Astrocyte (in vitro differentiated cells and primary cell): ENCODE measurements around the gene MAP6D1. TPM values are rescaled to one million over a fixed set of nuclear protein-coding genes. Genes with fewer than 3 reads are reported as not detected.

Source experiments
- DNase-seq: peaks from one replicate; pipeline ENCODE4 v3.0.0-alpha.2; 2010; ENCODE audit warnings: low read depth
- FAIRE-seq: peaks from 2 replicates; lab custom pipeline; 2011; peaks lifted over from hg19 to GRCh38; lab: Jason Lieb, UNC
- H2AFZ ChIP-seq: 2 replicates; pipeline ENCODE4 v1.6.0; 2012; ENCODE audit warnings: low read depth, low read length, inconsistent platforms
- H3K27ac ChIP-seq: 2 replicates; pipeline ENCODE4 v1.5.1; 2011; ENCODE audit warnings: low read depth, low read length, inconsistent platforms
- H3K27me3 ChIP-seq: 2 replicates; pipeline ENCODE4 v1.6.0; 2011; ENCODE audit warnings: low read length, inconsistent platforms; ENCODE audit not compliant: insufficient read depth
- H3K36me3 ChIP-seq: 2 replicates; pipeline ENCODE4 v1.5.1; 2011; ENCODE audit warnings: low read length, inconsistent platforms; ENCODE audit not compliant: insufficient read depth
- H3K4me1 ChIP-seq: 2 replicates; pipeline ENCODE4 v1.5.1; 2011; ENCODE audit warnings: low read length, inconsistent platforms; ENCODE audit not compliant: insufficient read depth
- H3K4me2 ChIP-seq: 2 replicates; pipeline ENCODE4 v1.6.0; 2012; ENCODE audit warnings: low read length, inconsistent platforms
- H3K4me3 ChIP-seq: 2 replicates; pipeline ENCODE4 v1.5.1; 2011; ENCODE audit warnings: low read depth, mild to moderate bottlenecking, low read length, inconsistent platforms; ENCODE audit not compliant: insufficient read depth
- H3K79me2 ChIP-seq: 2 replicates; pipeline ENCODE4 v1.6.0; 2012; ENCODE audit warnings: mild to moderate bottlenecking, low read length, inconsistent platforms; ENCODE audit not compliant: insufficient read depth
- H3K9ac ChIP-seq: 2 replicates; pipeline ENCODE4 v1.6.0; 2012; ENCODE audit warnings: mild to moderate bottlenecking, low read length, inconsistent platforms
- H3K9me3 ChIP-seq: 2 replicates; pipeline ENCODE4 v1.5.1; 2012; ENCODE audit warnings: low read depth, mild to moderate bottlenecking, low read length, inconsistent platforms; ENCODE audit not compliant: insufficient read depth
- H4K20me1 ChIP-seq: 2 replicates; pipeline ENCODE4 v1.6.0; 2012; ENCODE audit warnings: low read length, inconsistent platforms; ENCODE audit not compliant: insufficient read depth
- H3K27ac Mint-ChIP-seq: one replicate; pipeline ENCODE4 v1.8.0; 2021; ENCODE audit warnings: mild to moderate bottlenecking, mixed read lengths; ENCODE audit not compliant: unreplicated experiment
- H3K27me3 Mint-ChIP-seq: one replicate; pipeline ENCODE4 v1.8.0; 2021; ENCODE audit warnings: low read depth, mixed read lengths; ENCODE audit not compliant: unreplicated experiment
- H3K36me3 Mint-ChIP-seq: one replicate; pipeline ENCODE4 v1.8.0; 2021; ENCODE audit warnings: low read depth, mixed read lengths; ENCODE audit not compliant: unreplicated experiment
- H3K4me1 Mint-ChIP-seq: one replicate; pipeline ENCODE4 v1.8.0; 2021; ENCODE audit warnings: low read depth, mixed read lengths; ENCODE audit not compliant: unreplicated experiment
- H3K4me3 Mint-ChIP-seq: one replicate; pipeline ENCODE4 v1.8.0; 2021; ENCODE audit warnings: mild to moderate bottlenecking, moderate library complexity, mixed read lengths; ENCODE audit not compliant: unreplicated experiment
- H3K9me3 Mint-ChIP-seq: one replicate; pipeline ENCODE4 v1.8.0; 2021; ENCODE audit warnings: mild to moderate bottlenecking, mixed read lengths; ENCODE audit not compliant: unreplicated experiment
- EZH2 ChIP-seq: IDR thresholded peaks from 2 replicates; pipeline ENCODE4 v1.6.1; 2012; ENCODE audit warnings: mild to moderate bottlenecking, low read length, inconsistent platforms; ENCODE audit not compliant: insufficient read depth
- total RNA-seq: library from RNA; stranded (reverse); gene quantifications from 2 replicates; pipeline ENCODE4 v1.2.1, GENCODE V29; 2021
- TF ChIP-seq, protein P1 (sequence below): IDR thresholded peaks from 2 replicates; pipeline ENCODE4 v1.5.1; 2011; ENCODE audit warnings: low read depth, mild to moderate bottlenecking, inconsistent platforms, low read length, moderate library complexity; ENCODE audit not compliant: insufficient read depth

Gene MAP6D1
- total RNA-seq, 1 donor from 2014 or later = 4.6 TPM

DNA sequence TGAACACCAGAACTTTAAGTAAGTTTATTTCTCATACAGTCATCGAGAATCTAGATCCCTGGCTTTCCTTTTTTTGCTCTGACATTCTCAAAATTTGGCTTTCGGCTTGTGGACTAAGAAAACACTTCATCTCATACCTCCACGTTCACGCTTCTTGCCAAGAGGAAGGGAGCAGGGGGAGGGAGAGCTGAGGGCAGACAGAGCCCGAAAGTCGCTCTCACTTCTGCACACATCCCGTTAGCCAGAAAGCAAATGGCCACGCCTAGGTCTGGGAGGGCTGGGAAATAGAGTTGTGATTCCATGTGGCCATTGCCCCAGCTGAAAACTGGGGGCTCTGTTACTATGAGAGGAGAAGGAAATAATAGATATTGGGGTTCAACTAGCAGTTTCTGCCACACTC, 57.3 kb downstream of the MAP6D1 start:
- peaks cover 32% of the 10 kb centered on the region for H3K36me3 ChIP-seq
- H3K36me3 Mint-ChIP-seq = peaks cover 10% of the 10 kb centered on the region
- H3K27ac Mint-ChIP-seq = no peak overlapping the region
- no peaks in the 10 kb centered on the region for H3K9me3 ChIP-seq
- DNase-seq (no peak), FAIRE-seq (no peak)
- peaks cover 13% of the 10 kb centered on the region for H3K4me1 ChIP-seq
- no peak overlapping the region for H3K9ac ChIP-seq
- no peaks in the 10 kb centered on the region for H3K79me2 ChIP-seq
- H3K27me3 ChIP-seq = no peaks in the 10 kb centered on the region
- no peak overlapping the region for H3K27ac ChIP-seq
- no peak for TF ChIP-seq EZH2
- TF ChIP-seq, protein P1, sequence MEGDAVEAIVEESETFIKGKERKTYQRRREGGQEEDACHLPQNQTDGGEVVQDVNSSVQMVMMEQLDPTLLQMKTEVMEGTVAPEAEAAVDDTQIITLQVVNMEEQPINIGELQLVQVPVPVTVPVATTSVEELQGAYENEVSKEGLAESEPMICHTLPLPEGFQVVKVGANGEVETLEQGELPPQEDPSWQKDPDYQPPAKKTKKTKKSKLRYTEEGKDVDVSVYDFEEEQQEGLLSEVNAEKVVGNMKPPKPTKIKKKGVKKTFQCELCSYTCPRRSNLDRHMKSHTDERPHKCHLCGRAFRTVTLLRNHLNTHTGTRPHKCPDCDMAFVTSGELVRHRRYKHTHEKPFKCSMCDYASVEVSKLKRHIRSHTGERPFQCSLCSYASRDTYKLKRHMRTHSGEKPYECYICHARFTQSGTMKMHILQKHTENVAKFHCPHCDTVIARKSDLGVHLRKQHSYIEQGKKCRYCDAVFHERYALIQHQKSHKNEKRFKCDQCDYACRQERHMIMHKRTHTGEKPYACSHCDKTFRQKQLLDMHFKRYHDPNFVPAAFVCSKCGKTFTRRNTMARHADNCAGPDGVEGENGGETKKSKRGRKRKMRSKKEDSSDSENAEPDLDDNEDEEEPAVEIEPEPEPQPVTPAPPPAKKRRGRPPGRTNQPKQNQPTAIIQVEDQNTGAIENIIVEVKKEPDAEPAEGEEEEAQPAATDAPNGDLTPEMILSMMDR = no peak
- H3K27me3 Mint-ChIP-seq = no peaks in the 10 kb centered on the region
- no peak overlapping the region for H3K4me3 ChIP-seq
- H3K4me1 Mint-ChIP-seq = peaks cover 9% of the 10 kb centered on the region
- no peak overlapping the region for H2AFZ ChIP-seq
- no peak overlapping the region for H3K4me3 Mint-ChIP-seq
- peaks cover 17% of the 10 kb centered on the region for H4K20me1 ChIP-seq
- H3K9me3 Mint-ChIP-seq = no peaks in the 10 kb centered on the region
- no peak overlapping the region for H3K4me2 ChIP-seq

DNA sequence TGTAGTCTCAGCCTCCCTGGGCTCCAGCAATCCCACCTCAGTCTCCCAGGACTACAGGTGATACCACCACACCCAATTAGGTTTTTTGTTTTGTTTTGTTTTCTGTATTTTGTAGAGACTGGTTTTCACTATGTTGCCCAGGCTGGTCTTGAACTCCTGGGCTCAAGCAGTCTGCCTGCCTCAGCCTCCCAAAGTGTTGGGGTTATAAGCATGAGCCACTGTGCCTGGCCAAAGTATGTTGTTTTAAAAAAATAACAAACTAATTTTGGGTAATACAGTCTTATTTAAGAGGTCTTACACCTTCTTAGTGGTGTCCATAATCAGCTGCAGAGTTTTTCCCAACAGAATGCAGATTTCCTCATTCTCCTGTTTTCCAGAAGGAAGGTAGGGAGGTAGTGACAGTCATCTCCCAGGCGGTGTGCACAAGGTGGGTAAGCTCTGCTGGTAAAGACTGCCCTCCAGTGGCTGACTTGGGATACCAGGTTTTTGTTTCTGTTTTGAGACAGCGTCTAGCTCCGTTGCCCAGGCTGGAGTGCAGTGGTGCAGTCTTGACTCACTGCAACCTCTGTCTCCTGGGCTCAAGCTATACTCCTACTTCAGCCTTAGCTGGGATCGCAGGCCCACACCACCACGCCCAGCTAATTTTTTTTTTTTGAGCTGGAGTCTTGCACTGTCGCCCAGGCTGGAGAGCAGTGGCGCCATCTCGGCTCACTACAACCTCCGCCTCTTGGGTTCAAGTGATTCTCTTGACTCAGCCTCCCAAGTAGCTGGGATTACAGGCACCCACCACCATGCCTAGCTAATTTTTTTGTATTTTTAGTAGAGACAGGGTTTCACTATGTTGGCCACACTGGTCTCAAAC, 58.4 kb downstream of the MAP6D1 start:
- Mint-ChIP-seq H3K9me3 (no peaks in the 10 kb centered on the region), H3K4me3 (no peak overlapping the region), H3K4me1 (peaks cover 9% of the 10 kb centered on the region), H3K27ac (no peak overlapping the region), H3K36me3 (peaks cover 15% of the 10 kb centered on the region), H3K27me3 (no peaks in the 10 kb centered on the region)
- Histone ChIP-seq H4K20me1 (peaks cover 17% of the 10 kb centered on the region), H3K4me2 (no peak overlapping the region), H3K4me3 (no peak overlapping the region), H3K4me1 (peaks cover 13% of the 10 kb centered on the region), H3K27ac (no peak overlapping the region), H3K9me3 (no peaks in the 10 kb centered on the region), H3K9ac (no peak overlapping the region), H2AFZ (no peak overlapping the region), H3K36me3 (peaks cover 31% of the 10 kb centered on the region), H3K79me2 (no peaks in the 10 kb centered on the region), H3K27me3 (no peaks in the 10 kb centered on the region)
- peak; percentile 51 for DNase-seq
- TF ChIP-seq EZH2 = no peak
- TF ChIP-seq, protein P1 = peak; percentile 77
- no peak for FAIRE-seq

DNA sequence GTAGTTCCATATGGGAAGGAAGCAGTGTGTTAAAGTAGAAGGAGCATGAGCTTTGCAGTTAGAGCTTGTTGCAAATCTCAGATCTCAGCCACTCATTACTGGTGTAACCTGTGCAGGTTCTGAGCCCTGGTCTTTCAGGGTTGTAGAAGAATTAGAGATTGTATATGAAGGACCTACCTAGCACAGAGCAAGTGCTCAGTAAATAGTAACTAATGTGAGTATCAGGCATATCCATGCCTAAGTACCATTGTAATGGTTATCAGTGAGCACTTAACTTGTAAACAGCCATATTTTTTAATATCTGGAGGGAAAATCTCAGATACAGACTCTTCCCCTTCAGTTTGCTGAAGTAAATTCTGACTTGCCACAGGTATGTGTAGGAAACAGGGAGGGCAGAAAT, 59.3 kb downstream of the MAP6D1 start:
- Mint-ChIP-seq H3K36me3 (peaks cover 18% of the 10 kb centered on the region), H3K27me3 (no peaks in the 10 kb centered on the region), H3K4me3 (no peak overlapping the region), H3K9me3 (no peaks in the 10 kb centered on the region), H3K27ac (no peak overlapping the region), H3K4me1 (peaks cover 9% of the 10 kb centered on the region)
- Histone ChIP-seq H4K20me1 (peaks cover 21% of the 10 kb centered on the region), H3K4me2 (no peak overlapping the region), H3K27me3 (no peaks in the 10 kb centered on the region), H3K27ac (no peak overlapping the region), H3K4me3 (no peak overlapping the region), H2AFZ (no peak overlapping the region), H3K79me2 (no peaks in the 10 kb centered on the region), H3K9me3 (no peaks in the 10 kb centered on the region), H3K9ac (no peak overlapping the region), H3K4me1 (peaks cover 13% of the 10 kb centered on the region), H3K36me3 (peaks cover 37% of the 10 kb centered on the region)
- TF ChIP-seq, protein P1 = no peak
- TF ChIP-seq EZH2 = no peak
- no peak for FAIRE-seq
- DNase-seq = no peak
